Measurements from ENCODE around the gene ING3.
"Not testable (repeated sequence)": the region's sequence is repeated elsewhere in the genome, so short reads cannot be mapped to it uniquely, and the experiment has no call there.

ING3 gene

DNA sequence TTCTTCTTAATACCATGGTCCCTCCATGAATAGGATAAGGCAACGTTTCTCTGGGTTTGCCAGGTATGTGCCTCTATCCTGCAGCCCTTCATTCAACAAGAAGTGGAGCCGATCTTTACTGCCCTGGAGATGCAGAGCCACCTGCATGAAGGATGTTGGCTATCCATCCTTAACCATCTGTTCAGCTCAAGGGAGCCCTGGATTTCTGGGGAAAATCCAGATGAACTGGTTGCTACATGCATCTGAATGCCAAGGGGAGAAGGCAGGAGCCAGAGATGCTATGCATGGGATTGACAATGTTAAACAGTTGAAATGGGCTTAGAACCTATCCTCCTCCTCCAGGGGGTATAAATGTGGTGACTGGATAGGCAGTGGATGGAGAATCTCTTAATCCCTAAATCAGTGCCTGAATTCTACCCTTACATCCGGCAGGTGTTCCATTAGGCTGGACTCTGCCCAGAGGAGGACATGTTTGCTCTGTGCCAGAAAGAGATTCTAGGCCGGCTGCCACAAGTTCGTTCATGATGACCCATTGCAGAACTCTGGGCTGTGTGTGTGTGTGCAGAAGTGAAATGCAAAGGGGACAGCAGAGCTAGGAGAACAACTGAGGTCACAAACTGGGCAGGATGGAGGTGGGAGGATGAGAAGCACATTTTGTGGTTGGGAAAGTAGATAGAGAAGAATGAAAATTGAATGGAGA lies 53.6 kb downstream of the ING3 start:
- no peak for DNase-seq

DNA sequence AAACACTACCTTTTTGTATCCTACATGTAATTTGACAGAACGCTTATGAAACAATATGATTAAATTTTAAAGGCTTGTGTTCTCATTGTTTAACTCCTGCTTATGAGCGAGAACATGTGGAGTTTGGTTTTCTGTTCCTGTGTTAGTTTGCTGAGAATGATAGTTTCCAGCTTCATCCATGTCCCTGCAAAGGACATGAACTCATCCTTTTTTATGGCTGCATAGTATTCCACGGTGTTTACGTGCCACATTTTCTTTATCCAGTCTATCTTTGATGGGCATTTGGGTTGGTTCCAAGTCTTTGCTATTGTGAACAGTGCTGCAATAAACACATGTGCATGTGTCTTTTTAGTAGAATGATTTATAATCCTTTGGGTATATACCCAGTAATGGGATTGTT lies 54.5 kb downstream of the ING3 start:
- not testable (repeated sequence) for DNase-seq

DNA sequence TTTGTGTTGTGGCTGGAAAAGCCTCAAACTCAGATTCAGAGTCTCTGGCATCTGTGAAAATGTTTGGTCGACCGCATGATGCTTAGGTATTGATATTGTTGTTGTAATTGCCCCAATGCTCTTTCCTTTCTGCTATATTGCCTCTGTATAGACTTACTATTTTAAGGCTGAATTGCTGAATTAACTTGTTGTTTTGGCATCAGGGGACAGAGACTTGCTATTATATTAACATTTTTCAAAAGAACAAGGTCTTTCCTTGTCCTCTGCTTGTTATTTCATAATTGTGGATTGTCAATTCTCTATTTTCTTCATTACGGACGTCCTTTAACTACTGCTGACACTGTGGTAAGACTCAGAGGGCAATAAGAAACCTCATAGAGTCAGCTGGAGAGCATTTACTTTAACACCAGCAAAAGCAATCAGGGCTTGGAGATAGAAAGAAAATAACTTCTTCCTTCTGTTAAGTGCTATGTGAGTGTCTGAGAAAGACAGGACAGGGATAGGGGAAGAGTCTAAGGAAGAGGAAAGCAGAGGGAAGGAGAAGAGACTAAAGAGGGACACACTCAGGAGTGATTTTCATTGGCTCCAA lies 55.5 kb downstream of the ING3 start:
- no peak for DNase-seq

DNA sequence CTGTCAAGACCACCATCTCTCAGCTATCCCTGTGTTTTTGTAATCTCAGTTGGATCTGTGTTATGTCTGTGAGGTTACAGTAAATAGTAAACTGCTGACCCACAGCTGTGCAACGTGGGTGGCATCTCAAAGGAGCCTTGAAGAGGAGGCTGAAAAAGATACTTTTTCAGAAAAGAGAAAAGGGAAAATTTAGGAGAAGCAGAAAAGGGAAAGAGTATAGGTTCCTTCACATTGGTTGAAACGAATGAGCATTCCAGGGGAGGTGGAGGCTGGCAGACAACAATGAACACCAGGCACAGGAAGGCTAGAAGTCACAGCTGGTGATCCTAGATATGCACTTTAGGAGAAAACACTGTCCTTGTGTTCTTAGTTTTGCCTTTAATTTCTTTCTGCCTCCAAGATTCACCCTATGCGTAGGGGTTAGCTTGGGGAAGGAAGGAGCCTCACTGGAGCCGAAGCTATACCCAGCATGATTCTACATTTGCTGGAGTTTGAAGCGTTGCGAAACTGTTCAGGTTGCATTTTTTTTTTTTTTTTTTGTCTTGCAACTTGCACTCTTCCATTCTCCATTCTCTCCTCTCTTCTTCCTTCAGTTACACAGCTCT lies 56.2 kb downstream of the ING3 start:
- no peak for DNase-seq

DNA sequence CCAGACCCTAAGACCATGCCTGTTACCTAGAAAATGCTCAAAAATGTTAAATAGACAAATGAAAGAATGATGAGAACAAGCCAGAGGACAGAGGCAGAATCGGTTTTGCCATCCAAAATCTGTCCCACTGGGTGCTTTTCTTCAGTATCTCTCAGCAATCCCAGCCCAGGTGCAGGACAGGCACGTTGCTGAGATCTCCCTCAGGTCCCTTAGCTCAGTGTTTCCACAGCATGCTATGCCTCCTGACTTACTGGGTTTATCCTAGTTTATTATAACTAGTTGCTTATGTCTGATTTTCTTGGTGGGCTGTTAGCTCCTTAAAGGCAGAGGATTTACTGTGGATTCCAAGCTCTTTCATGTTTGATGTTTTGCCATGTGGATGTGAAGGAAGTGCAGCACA lies 58.2 kb downstream of the ING3 start:
- no peak for DNase-seq

DNA sequence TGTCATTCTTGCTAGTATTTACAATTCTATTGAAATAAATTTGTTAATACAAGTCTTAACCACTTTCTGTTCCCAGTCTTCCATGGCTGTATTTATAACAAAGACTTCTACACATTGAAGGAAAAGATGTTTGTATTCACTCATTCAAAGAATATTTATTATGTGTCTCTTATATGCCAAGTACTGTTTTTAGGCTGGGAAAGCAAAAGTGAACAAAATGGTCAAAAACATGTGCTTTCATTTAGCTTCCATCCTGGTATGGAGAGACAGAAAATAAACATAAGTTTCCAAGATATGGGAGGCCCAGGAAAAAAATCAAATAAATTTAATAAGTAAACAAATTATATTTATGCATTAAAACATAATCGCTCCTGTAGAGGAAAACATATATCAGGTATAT lies 60.8 kb downstream of the ING3 start:
- no peak for DNase-seq

DNA sequence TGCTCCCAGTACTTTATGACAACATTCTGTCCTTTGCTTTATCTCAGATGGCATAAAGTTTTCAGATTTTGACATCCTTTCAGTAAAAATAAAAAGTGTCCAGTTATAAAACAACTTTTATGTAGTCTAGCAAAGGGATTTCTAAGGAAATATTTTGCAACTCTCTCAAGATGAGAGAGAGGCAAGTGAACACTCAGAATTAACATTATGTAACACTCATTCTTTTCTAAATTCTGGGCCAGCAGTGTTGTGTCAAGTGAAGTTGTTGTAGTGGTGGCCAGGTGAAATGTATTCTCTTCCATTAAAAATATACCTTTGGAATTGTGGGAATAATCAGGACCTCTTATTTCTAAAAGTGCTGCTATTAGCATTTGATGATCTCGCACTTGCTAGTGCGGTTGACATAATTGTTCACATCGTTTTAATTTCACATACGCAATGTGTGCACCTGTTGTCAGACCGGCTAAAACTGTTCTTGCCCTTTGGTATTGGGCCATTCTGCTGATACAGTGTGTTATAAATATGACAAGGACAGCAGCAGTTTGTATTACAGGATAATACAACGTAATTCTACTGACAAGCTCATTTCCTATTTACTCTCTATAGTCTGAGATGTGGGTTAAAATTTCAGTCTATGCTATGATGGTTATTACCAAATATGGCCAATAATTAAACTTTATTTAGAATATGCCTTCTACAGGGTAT lies 61.7 kb downstream of the ING3 start:
- no peak for DNase-seq

DNA sequence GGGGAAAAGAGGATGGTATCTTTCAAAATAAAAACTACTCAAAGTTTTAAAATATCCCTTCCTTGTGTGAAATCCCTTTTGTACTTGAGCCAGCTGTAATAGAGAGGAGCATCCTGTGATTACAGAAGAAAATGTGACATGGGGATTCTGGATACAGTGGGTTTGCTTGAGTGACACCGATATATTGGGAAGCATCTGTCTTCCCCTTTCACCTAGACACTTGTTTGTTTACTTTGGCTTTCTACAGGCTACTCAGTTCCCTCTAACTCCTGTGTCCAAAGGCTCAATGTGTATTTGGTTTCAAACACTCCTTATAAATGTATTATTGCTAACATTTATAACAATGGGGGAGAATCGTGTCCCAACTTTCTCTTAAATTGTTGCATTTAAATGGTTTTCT lies 62.3 kb downstream of the ING3 start:
- no peak for DNase-seq

DNA sequence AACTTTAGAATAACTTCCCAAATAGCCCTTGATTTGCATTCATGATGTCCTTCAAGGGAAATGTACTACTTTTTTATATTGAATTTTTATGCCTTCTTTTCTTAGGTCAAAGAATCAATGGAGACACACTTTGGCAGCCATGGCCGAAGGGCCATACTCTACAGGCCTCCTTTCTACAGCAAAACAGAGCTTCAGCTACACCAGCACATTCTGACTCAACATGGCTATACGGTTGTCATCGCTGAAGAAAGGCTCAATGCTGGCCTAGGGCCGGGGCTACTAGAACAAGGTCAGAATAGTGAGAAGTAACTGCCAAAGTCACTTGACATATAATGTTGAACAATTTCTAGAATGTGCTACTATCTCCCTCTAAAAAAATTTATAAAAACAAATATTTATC lies 65.0 kb downstream of the ING3 start:
- DNase-seq: no peak

DNA sequence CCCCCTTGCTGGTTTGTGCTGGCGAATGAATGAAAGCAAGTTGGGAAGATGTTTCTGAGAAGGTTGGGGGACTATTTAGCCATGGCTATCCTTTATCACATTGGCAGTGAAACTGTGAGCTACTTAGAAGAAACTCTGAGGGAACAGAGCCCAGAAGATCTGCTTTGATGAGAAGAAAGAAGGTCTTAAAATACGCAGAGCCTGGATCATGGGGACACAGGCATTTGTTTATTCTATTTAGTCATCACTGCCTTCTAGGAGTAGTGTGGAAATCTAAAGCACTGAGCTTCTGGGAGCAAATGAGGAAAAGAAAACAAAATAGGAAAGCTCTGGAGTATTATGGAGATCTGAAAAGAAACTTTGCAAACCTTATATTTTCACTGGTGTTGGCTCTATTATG lies 66.4 kb downstream of the ING3 start:
- peak; percentile 72 for DNase-seq

DNA sequence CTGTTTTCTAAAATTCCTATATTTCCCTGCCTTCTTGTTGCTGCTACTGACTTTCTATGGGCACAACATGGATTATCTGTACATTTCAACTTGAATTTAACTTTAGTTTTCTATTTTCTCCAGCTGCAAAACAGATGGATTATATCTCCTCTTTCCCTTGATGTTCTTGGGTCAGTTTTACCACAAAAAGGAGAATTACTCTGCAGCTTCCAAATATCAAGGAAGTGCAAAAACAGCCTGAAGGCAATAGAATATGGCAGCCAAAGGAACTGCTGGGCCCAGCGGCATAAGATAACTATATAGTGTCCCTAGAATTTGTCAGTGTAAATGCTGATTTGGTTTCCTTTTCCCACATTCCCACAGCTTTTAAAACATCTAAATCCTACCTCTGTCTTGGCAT lies 67.0 kb downstream of the ING3 start:
- DNase-seq: no peak

DNA sequence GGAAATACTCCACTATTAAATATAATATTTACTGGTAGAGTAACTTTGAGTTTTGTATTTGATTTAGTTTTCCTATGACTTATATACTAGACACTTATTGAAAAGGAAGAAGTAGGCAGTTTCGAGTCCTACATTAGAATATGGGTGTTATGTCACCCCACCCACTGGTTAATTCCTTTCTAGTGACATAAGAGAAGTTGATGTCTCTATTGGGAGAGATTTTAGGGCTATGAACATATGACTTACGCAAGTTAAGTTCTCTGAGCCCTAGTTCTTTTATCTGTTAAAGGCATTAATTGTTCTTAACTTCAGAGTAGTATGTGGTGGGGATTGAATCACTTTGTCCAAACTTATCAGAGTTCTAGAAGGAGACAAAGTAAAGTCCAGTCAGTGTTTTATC lies 68.4 kb downstream of the ING3 start:
- peak; percentile 75 for DNase-seq

DNA sequence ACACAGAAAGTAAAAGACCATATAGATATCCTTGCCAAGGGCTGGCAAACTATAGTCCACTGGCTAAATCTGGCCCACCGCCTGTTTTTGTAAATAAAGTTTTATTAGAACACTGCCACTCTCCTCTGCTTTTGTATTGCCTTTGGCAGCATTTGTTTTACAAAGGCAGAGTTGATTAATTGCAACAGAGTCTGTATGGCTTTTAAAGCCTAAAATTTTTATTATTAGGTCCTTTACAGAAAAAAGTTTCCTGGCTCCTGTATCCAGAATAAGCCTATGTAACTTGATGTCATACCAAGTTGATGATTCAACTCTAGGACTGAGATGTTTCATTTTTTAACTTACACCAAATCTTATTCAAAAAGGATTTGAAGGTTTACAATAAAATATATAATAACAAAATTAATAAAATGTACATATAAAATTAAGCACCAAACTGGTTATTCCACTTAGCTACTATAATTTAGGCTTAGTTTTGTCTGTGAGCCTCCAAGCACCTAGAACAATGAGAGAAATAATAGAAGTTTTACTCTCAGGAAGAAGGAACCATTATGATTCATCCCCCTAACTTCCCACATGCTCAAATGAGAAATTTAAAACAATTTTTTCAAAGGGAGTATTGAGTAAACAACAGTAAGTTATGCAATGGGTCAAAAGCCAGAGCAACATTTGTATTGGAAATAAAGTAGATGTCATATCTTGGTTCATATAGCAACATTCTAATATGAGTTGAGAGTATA lies 69.8 kb downstream of the ING3 start:
- DNase-seq: peak; percentile 88

DNA sequence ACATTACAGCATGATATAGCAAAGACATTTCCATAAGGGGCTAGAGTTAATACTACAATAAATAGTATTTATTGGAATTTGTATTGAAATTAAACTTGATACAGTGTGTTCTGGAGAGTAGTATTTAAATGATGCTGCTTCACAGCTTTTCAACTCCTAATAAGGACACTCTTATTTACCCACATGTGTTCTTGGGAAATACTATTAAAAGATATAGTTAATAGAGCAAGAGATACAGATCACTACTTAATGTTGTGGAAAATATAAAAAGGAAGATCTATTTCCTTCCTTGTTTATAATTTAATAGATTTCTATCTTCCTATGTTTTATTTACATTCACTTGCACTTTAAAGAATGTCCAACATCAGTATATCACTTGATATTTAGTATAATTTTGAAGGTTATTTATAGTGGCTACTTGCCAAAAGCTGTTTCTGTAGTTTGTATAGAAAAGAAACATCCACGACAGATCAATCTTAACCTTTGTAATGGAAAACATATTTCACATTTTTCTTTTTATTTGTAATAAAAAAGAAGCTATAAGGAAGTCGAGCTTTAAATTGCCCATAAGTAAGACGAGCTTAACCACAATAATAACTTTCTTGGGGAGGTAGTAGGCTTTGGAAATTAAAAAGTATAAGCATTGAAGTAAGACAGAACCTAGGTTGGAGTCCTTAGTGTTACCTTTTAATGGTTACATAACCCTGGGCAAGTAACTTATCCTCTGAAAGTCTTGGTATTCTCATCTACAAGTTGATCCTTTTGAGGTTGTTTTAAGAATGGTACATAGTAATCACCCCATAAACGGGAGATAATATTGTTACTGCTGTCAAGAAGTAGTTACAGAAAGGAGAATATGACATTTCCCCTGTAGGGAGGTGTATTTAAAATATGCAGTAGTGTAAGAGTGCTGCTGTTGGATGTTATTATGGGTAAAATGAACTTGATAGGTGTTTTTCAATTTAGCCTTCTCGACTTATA lies 70.7 kb downstream of the ING3 start:
- DNase-seq: no peak

DNA sequence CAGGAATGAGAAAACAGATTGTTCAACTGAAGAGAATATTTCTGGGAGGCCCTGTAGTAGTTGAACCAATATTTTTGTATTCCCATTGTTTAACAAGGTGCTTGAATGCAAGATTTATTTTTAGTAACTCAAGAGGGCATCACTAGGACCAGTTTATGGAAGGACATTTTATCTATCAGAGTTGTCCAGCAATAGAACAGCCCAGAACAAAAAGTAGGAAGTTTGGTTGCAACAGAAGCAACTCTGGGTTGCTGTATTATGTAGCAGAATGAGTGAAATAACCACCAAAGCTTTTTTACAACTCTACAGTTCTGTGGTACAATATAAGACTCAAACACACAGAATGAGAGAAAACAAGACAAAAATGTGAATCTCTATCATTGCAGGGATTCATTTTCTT lies 72.6 kb downstream of the ING3 start:
- no peak for DNase-seq

DNA sequence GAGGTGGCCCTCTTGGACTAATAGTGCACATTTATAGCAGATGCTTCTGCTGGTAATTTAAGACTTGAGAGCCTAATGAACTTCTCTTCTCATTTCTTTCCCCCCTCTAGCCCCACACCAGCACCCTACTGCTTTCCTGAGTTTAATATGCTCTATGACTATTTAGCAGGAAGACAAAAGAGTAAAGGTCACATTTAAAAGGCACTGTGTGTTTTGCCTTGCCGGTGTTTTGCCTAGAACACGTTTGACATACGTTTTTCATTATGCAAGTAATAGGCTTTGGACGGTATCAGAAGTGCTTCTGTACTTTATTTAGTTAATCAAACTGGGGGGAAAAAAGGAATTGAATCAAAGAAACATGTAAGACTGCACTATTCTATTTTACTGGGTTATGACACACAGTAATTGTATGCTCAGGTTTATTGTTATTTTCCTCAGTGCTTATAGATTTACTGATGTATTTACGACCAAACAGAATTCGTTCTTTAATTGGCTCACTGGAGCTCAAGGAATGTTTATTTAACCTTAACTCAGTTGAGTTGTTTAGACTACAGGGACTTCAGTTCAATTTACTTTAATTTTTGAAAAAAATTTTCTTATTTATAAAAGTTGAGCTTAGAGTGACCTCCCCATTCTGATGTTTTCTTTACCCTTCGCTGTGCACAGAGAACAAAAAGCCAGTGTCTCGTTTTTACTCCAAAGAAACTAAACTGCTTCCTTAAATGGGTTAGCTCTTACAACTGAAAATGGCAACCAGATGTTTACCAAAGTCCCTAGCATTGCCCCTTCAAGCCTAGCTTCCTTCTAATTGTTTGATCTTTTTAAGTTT lies 73.3 kb downstream of the ING3 start:
- peak; percentile 30 for DNase-seq

DNA sequence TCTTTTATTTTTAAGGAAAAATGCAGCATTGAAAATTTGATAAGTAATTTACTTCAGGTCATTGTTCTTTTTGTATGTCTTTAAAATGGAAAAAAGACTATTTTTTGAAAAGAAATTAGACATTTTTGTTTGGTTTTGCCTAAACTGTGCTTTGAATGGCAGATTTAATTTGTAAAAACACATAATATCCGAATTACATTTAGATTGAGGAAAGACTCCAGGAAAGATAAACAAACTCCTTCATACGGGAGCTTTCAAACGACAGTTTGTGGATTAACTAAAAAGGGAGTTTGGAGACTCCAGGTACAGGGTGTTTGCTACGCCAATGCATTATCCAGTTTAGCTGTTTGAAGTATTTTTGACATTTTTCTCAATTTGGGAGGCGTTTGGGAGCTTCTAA lies 74.0 kb downstream of the ING3 start:
- DNase-seq: no peak

DNA sequence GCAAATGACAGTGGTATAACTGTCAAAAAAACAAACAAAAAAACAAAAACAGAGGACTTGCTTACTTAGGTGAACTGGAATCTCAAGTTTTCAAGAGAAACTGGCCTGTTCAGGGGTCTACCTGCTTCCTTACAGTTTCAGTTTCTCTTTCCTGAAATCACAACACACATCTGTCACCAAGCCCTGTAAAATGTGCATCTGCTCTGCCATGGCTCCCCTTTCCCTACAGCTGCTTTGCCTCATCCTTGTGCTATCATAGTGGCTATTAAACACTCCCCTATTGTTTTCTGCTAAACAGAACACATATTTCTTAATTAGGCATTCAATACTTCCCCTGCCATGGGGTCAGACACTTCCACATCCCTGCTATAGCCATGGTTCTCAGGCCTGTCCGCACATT lies 75.6 kb downstream of the ING3 start:
- no peak for DNase-seq

DNA sequence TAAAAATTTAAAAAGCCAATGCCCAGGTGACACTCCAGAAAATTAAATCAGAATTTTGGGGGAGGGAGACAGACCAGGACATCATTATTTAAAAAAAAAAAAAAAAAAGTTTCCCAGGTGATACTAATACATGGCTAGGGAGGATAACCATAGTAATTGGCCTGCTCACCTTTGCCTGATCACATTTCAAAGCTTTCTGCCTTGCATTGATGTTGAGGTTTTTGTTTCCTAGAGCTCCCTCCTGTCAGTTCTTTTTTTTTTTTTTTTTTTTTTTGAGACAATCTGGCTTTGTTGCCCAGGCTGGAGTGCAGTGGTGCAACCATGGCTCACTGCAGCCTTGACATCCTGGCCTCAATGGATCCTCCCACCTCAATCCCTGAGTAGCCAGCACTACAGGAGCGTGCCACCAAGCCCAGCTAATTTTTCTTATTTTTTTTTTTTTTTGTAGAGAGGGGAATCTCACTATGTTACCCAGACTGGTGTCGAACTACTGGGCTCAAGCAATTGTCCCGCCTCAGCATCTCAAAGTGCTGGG lies 76.1 kb downstream of the ING3 start:
- DNase-seq: no peak

Data from HCEC 1CT (cell line).